Activated T-helper 1 cell treated with anti-CD3 and anti-CD28 coated beads, Interleukin-12 subunit alpha, Interleukin-12 subunit beta, Interleukin-2, Interleukin-4 antibody, amounts not matched to agents 30 ng/mL and 10 ng/mL and 1 ng/mL, durations not matched to agents 14 hours and 24 hours and 36 hours (primary cell): Measurements from ENCODE around the gene TRIM40. TPM values are rescaled to one million over a fixed set of nuclear protein-coding genes. Genes with fewer than 3 reads are reported as not detected.
"Not testable (repeated sequence)": the region's sequence is repeated elsewhere in the genome, so short reads cannot be mapped to it uniquely, and the experiment has no call there.

Experiments
- DNase-seq: peaks from one replicate; pipeline ENCODE4 v3.0.0; 2021; ENCODE audit warnings: low spot score
- H3K27ac Mint-ChIP-seq: one replicate; pipeline ENCODE4 v1.8.0; 2021; ENCODE audit warnings: mild to moderate bottlenecking, mixed read lengths
- H3K27me3 Mint-ChIP-seq: one replicate; pipeline ENCODE4 v1.8.0; 2022; ENCODE audit warnings: mild to moderate bottlenecking, moderate library complexity, mixed read lengths; ENCODE audit not compliant: insufficient read depth
- H3K36me3 Mint-ChIP-seq: one replicate; pipeline ENCODE4 v1.8.0; 2021; ENCODE audit warnings: low read depth, mixed read lengths
- H3K4me1 Mint-ChIP-seq: one replicate; pipeline ENCODE4 v1.8.0; 2021; ENCODE audit warnings: low read depth, mixed read lengths
- H3K4me3 Mint-ChIP-seq: one replicate; pipeline ENCODE4 v1.8.0; 2021; ENCODE audit warnings: mild to moderate bottlenecking, moderate library complexity, mixed read lengths
- H3K9me3 Mint-ChIP-seq: one replicate; pipeline ENCODE4 v1.8.0; 2021; ENCODE audit warnings: mixed read lengths
- intact Hi-C: fragments of 100-400 bp; cut with micrococcal nuclease; formaldehyde crosslinking; loops from one replicate; pipeline ENCODE4 v1.15.1; 2024
- total RNA-seq: library from RNA; stranded (reverse); gene quantifications from 2 replicates; pipeline ENCODE4 v1.2.3, GENCODE V29; 2022

The TRIM40 gene
- total RNA-seq, 1 donor from 2014 or later: not detected

- peaks cover 3% of the 10 kb centered on the region for H3K36me3 Mint-ChIP-seq
- H3K27ac Mint-ChIP-seq: no peak overlapping the region
- intact Hi-C loops: loop anchor here (1.0 to 5.0 kb wide), 5 partner anchors 41 to 350 kb away; partner anchors contain the start of genes POLR1H, RPP21 and TRIM26
- no peaks in the 10 kb centered on the region for H3K9me3 Mint-ChIP-seq
- H3K4me3 Mint-ChIP-seq: peak overlapping the region; percentile 82
- DNase-seq: no peak
- peaks cover 50% of the 10 kb centered on the region for H3K4me1 Mint-ChIP-seq
- peaks cover 56% of the 10 kb centered on the region for H3K27me3 Mint-ChIP-seq
These were observed 33.4 kb upstream of the TRIM40 start for GRCh38 chr6:30102414-30102969.

- peak; percentile 79 for DNase-seq
- peaks cover 43% of the 10 kb centered on the region for H3K4me1 Mint-ChIP-seq
- peak overlapping the region; percentile 82 for H3K4me3 Mint-ChIP-seq
- peaks cover 3% of the 10 kb centered on the region for H3K36me3 Mint-ChIP-seq
- peak overlapping the region; percentile 51 for H3K27ac Mint-ChIP-seq
- H3K27me3 Mint-ChIP-seq: peaks cover 55% of the 10 kb centered on the region
- intact Hi-C loops: loop anchor here (1.0 to 5.0 kb wide), 9 partner anchors 28 to 349 kb away; partner anchors contain the start of genes POLR1H, PPP1R11, RPP21 and TRIM26
- no peaks in the 10 kb centered on the region for H3K9me3 Mint-ChIP-seq
These were observed 32.7 kb upstream of the TRIM40 start for GRCh38 chr6:30102970-30103871.

- Mint-ChIP-seq H3K9me3 (no peaks in the 10 kb centered on the region), H3K36me3 (peaks cover 3% of the 10 kb centered on the region), H3K4me3 (peak overlapping the region; percentile 82), H3K27me3 (peaks cover 52% of the 10 kb centered on the region), H3K4me1 (peaks cover 38% of the 10 kb centered on the region), H3K27ac (no peak overlapping the region)
- no peak for DNase-seq
- intact Hi-C loops: loop anchor here (1.0 to 5.0 kb wide), 8 partner anchors 27 to 348 kb away; partner anchors contain the start of genes PPP1R11, RPP21 and TRIM26
These were observed 32.1 kb upstream of the TRIM40 start for GRCh38 chr6:30103872-30104179.

GRCh38 chr6:30104661-30105060, 31.3 kb upstream of the TRIM40 start:
- no peak for DNase-seq
- Mint-ChIP-seq H3K27ac (no peak overlapping the region), H3K36me3 (peaks cover 2% of the 10 kb centered on the region), H3K4me3 (no peak overlapping the region), H3K9me3 (no peaks in the 10 kb centered on the region), H3K4me1 (peaks cover 33% of the 10 kb centered on the region), H3K27me3 (peaks cover 44% of the 10 kb centered on the region)
- intact Hi-C loops: loop anchor here (5.0 kb wide), 3 partner anchors 243 to 348 kb away; partner anchors contain the start of gene RPP21

- no peak overlapping the region for H3K4me3 Mint-ChIP-seq
- H3K27me3 Mint-ChIP-seq: peaks cover 56% of the 10 kb centered on the region
- H3K36me3 Mint-ChIP-seq: no peaks in the 10 kb centered on the region
- H3K27ac Mint-ChIP-seq: no peak overlapping the region
- H3K9me3 Mint-ChIP-seq: no peaks in the 10 kb centered on the region
- intact Hi-C loops: no loop called here
- no peak for DNase-seq
- H3K4me1 Mint-ChIP-seq: peaks cover 15% of the 10 kb centered on the region
These were observed 24.6 kb upstream of the TRIM40 start for GRCh38 chr6:30111266-30111856.

GRCh38 chr6:30112402-30112994, 23.4 kb upstream of the TRIM40 start:
- Mint-ChIP-seq H3K36me3 (no peaks in the 10 kb centered on the region), H3K9me3 (no peaks in the 10 kb centered on the region), H3K4me1 (peaks cover 15% of the 10 kb centered on the region), H3K4me3 (no peak overlapping the region), H3K27me3 (peaks cover 55% of the 10 kb centered on the region), H3K27ac (no peak overlapping the region)
- DNase-seq: no peak
- intact Hi-C loops: no loop called here

GRCh38 chr6:30113003-30113759, 22.8 kb upstream of the TRIM40 start, which contains the start of gene TRIM31:
TSS of gene TRIM31 (minus strand) at chr6:30113090. CDS start at chr6:30112805, 285 bp downstream.
- Mint-ChIP-seq H3K4me3 (no peak within 1 kb of the TSS), H3K27ac (no peak within 1 kb of the TSS), H3K9me3 (no peaks in the 10 kb centered on the region), H3K27me3 (peaks cover 51% of the 10 kb centered on the region), H3K4me1 (peaks cover 15% of the 10 kb centered on the region), H3K36me3 (no peaks in the 10 kb centered on the region)
- DNase-seq: no peak
- intact Hi-C loops: no loop called here

- Mint-ChIP-seq H3K36me3 (no peaks in the 10 kb centered on the region), H3K4me3 (no peak overlapping the region), H3K9me3 (no peaks in the 10 kb centered on the region), H3K27ac (no peak overlapping the region), H3K27me3 (peaks cover 51% of the 10 kb centered on the region), H3K4me1 (peaks cover 15% of the 10 kb centered on the region)
- intact Hi-C loops: no loop called here
- no peak for DNase-seq
These were observed 22.1 kb upstream of the TRIM40 start for GRCh38 chr6:30113841-30114240.

GRCh38 chr6:30116724-30117123, 19.2 kb upstream of the TRIM40 start:
- intact Hi-C loops: no loop called here
- H3K4me1 Mint-ChIP-seq: peaks cover 15% of the 10 kb centered on the region
- H3K36me3 Mint-ChIP-seq: no peaks in the 10 kb centered on the region
- no peak for DNase-seq
- H3K9me3 Mint-ChIP-seq: no peaks in the 10 kb centered on the region
- H3K4me3 Mint-ChIP-seq: no peak overlapping the region
- H3K27me3 Mint-ChIP-seq: peaks cover 56% of the 10 kb centered on the region
- H3K27ac Mint-ChIP-seq: no peak overlapping the region

- H3K4me3 Mint-ChIP-seq, H3K27ac Mint-ChIP-seq, H3K9me3 Mint-ChIP-seq, DNase-seq, H3K36me3 Mint-ChIP-seq, H3K4me1 Mint-ChIP-seq, intact Hi-C loops: not testable (repeated sequence)
- peaks cover 52% of the 10 kb centered on the region for H3K27me3 Mint-ChIP-seq
These were observed 17.2 kb upstream of the TRIM40 start for GRCh38 chr6:30118691-30119090.

- no peaks in the 10 kb centered on the region for H3K9me3 Mint-ChIP-seq
These were observed 14.2 kb upstream of the TRIM40 start for GRCh38 chr6:30121446-30122366.

More at GRCh38 chr6:30121446-30122366, 14.2 kb upstream of the TRIM40 start:
- no peak for DNase-seq
- H3K4me3 Mint-ChIP-seq: no peak overlapping the region
- intact Hi-C loops: no loop called here
- H3K4me1 Mint-ChIP-seq: no peaks in the 10 kb centered on the region
- H3K27ac Mint-ChIP-seq: no peak overlapping the region
- H3K36me3 Mint-ChIP-seq: no peaks in the 10 kb centered on the region
- H3K27me3 Mint-ChIP-seq: peaks cover 40% of the 10 kb centered on the region
